Mucosa of rectum (tissue), 2 donors: ENCODE results near the gene ZBTB8B.
"Not testable (repeated sequence)": the region's sequence is repeated elsewhere in the genome, so short reads cannot be mapped to it uniquely, and the experiment has no call there.

ENCODE experiments used
- H3K27ac ChIP-seq, 2 donors: one replicate each; pipeline ENCODE4 v1.7.0; 2013; ENCODE audit warnings: inconsistent platforms in 2 of 2, low read depth in 2 of 2, low read length in 2 of 2
- H3K27me3 ChIP-seq, 2 donors: one replicate each; pipeline ENCODE4 v1.7.0; 2013; ENCODE audit warnings: low read length in 2 of 2; ENCODE audit not compliant: control insufficient read depth in 2 of 2, insufficient read depth in 2 of 2
- H3K36me3 ChIP-seq, 2 donors: one replicate each; pipeline ENCODE4 v1.7.0; 2013; ENCODE audit warnings: low read length in 2 of 2; ENCODE audit not compliant: control insufficient read depth in 2 of 2, insufficient read depth in 2 of 2
- H3K4me1 ChIP-seq, 2 donors: one replicate each; pipeline ENCODE4 v1.7.0; 2013; ENCODE audit warnings: low read length in 2 of 2, mild to moderate bottlenecking in 1 of 2; ENCODE audit not compliant: control insufficient read depth in 2 of 2, insufficient read depth in 2 of 2
- H3K4me3 ChIP-seq, 2 donors: one replicate each; pipeline ENCODE4 v1.7.0; 2013; ENCODE audit warnings: low read length in 2 of 2
- H3K9ac ChIP-seq, 2 donors: one replicate each; pipeline ENCODE4 v1.7.0; 2013; ENCODE audit warnings: low read length in 2 of 2, low read depth in 1 of 2, mild to moderate bottlenecking in 1 of 2
- H3K9me3 ChIP-seq, 2 donors: one replicate each; pipeline ENCODE4 v1.7.0; 2013; ENCODE audit warnings: low read length in 2 of 2; ENCODE audit not compliant: control insufficient read depth in 2 of 2
- donor health status: healthy.
- donor health status: Normal muscosa, but diverticular disease.

The ZBTB8B gene

DNA sequence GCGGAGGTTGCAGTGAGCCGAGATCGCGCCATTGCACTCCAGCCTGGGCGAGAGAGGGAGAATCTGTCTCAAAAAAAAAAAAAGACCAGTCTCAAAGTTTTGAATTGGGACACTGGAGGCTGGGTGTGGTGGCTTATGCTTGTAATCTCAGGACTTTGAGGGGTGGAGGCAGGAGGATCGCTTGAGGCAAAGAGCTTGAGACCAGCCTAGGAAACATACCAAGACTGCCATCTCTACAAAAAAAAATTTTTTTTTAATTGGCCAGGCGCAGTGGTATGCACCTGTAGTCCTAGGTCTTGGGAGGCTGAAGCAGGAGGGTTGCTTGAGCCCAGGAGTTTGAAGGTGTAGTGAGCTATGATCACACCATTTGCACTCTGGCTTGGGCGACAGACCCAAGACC is 3.9 kb downstream of the ZBTB8B start:
- no peaks in the 10 kb centered on the region for H3K36me3 ChIP-seq
- H3K27me3 ChIP-seq, result peaks cover 8 to 21% of the 10 kb centered on the region in 2 donors
- H3K4me3 ChIP-seq, result no peak overlapping the region
- no peaks in the 10 kb centered on the region for H3K9me3 ChIP-seq
- H3K9ac ChIP-seq, result no peak overlapping the region
- peaks cover 9 to 12% of the 10 kb centered on the region in 2 donors for H3K4me1 ChIP-seq
- H3K27ac ChIP-seq, result no peak overlapping the region

DNA sequence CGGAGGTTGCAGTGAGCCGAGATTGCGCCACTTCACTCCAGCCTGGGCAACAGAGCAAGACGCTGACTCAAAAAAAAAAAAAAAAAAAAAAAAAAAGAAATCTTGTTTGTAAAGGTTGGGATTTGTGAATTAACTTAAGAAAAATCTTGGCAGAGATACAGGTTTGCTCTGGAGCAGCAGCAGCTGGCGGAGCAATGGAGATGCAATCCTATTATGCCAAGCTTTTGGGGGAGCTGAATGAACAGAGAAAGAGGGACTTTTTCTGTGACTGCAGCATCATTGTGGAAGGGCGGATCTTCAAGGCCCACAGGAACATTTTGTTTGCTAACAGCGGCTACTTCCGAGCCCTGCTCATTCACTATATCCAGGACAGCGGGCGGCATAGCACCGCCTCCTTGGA is 5.6 kb downstream of the ZBTB8B start:
- Histone ChIP-seq H3K9ac (no peak overlapping the region), H3K9me3 (no peaks in the 10 kb centered on the region), H3K4me1 (no peaks in the 10 kb centered on the region), H3K36me3 (no peaks in the 10 kb centered on the region), H3K27me3 (peaks cover 3 to 8% of the 10 kb centered on the region in 2 donors), H3K4me3 (no peak overlapping the region), H3K27ac (no peak overlapping the region)

DNA sequence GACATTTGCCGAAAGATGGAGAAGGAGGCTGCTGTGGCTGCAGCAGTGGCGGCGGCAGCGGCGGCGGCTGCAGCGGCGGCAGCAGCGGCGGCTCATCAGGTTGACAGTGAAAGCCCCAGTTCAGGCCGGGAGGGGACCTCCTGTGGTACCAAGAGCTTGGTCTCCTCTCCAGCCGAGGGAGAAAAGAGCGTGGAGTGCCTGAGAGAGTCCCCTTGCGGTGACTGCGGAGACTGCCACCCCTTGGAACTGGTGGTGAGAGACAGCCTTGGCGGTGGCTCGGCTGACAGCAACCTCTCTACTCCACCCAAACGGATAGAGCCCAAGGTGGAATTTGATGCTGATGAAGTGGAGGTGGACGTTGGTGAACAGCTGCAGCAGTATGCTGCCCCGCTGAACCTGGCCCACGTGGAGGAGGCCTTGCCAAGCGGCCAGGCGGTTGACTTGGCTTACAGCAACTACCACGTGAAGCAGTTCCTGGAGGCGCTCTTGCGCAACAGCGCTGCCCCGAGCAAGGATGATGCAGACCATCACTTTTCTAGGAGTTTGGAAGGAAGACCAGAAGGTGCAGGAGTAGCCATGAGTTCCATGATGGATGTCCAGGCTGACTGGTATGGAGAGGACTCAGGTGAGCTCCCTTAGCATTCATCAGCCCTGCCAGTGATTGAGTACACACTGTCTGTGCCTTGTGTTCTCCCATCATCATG is 6.3 kb downstream of the ZBTB8B start:
- Histone ChIP-seq H3K36me3 (no peaks in the 10 kb centered on the region), H3K9ac (no peak overlapping the region), H3K9me3 (no peaks in the 10 kb centered on the region), H3K27ac (no peak overlapping the region), H3K4me1 (no peaks in the 10 kb centered on the region), H3K4me3 (no peak overlapping the region), H3K27me3 (peaks cover 0 to 2% of the 10 kb centered on the region in 2 donors)

DNA sequence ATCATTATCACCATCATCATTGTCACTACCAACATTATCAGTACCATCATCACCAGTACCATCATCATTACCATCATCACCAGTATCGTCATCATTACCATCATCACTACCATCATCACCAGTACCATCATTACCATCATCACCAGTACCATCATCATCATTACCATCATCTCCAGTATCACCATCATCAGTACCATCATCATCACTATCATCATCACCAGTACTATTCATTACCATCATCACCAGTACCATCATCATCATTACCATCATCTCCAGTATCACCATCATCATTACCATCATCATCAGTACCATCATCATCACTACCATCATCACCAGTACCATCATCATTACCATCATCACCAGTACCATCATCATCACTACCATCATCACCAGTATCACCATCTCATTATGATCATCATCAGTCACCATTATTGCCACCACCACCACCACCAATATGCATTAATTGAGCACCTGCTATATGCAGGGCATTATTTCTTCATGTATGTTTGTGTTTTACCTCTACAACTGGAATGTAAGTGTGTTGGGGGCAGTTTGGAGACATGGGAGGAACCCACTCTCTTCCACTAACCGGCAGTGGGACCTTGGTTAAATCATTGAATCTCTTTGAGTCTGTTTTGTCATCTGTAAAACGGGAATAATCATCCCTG is 7.0 kb downstream of the ZBTB8B start:
- no peaks in the 10 kb centered on the region for H3K27me3 ChIP-seq
- no peaks in the 10 kb centered on the region for H3K4me1 ChIP-seq

DNA sequence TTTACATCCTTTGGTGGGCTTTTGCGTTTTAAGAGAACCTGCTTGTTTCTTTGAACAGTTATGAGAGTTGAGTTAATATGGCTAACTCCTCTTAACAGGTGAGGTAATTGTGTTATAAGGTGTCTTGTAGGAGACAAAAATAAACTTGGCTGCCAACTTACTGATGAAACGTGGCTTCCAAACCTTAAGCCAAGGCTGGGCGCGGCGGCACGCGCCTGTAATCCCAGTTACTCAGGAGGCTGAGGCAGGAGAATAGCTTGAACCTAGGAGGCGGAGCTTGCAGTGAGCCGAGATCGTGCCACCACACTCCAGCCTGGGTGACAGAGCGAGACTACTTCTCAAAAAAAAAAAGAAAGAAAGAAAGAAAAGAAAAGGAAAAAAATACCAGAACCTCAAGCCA is 8.1 kb downstream of the ZBTB8B start:
- H3K4me1 ChIP-seq, H3K9me3 ChIP-seq, H3K27me3 ChIP-seq, H3K27ac ChIP-seq, H3K9ac ChIP-seq, H3K36me3 ChIP-seq, H3K4me3 ChIP-seq: not testable (repeated sequence)

More for the DNA sequence above, 7.0 kb downstream of the ZBTB8B start:
- Histone ChIP-seq H3K27ac (no peak overlapping the region), H3K9me3 (no peaks in the 10 kb centered on the region), H3K4me3 (no peak overlapping the region), H3K9ac (no peak overlapping the region), H3K36me3 (no peaks in the 10 kb centered on the region)

DNA sequence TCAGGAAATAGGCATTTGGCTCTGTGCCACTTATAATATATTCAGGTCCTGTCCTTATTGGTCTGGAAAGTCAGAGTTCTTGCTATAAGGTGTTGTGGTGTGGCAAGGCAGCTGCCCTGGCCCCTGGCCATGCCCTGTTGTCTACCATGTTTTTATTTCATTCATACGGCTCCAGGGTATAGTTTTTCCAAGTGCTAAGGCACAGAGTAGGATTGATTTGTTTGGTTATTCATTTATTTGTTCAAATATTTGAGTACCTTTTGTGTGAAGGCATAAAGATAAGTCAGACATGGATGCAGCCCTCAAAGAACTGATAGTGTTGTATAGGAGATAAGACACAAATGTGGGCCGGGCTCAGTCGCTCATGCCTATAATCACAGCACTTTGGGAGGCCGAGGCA is 10.1 kb downstream of the ZBTB8B start:
- no peaks in the 10 kb centered on the region for H3K9me3 ChIP-seq
- no peak overlapping the region for H3K4me3 ChIP-seq
- H3K36me3 ChIP-seq, result no peaks in the 10 kb centered on the region
- no peaks in the 10 kb centered on the region for H3K4me1 ChIP-seq
- H3K27me3 ChIP-seq, result no peaks in the 10 kb centered on the region
- H3K27ac ChIP-seq, result no peak overlapping the region
- H3K9ac ChIP-seq, result no peak overlapping the region

DNA sequence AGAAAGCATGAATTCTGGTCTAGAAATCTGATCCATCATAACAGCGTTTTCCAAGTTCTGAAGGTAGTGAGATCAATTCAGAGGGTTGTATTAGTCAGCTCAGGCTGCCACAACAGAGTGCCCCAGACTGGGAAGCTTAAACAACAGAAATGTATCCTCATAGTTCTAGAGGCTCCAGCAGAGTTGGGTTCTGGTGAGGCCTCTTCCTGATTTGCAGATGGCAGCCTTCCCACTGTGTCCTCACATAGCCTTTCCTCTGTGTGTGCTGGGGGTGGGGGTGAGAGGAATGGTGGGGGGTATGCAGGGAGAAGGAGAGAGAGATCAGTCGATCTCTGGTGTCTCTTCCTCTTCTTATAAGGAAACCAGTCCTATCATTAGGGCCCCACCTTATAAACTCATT is 15.1 kb downstream of the ZBTB8B start:
- no peak overlapping the region for H3K27ac ChIP-seq
- no peaks in the 10 kb centered on the region for H3K4me1 ChIP-seq
- H3K27me3 ChIP-seq, result no peaks in the 10 kb centered on the region
- H3K9ac ChIP-seq, result no peak overlapping the region
- no peak overlapping the region for H3K4me3 ChIP-seq
- H3K9me3 ChIP-seq, result no peaks in the 10 kb centered on the region
- no peaks in the 10 kb centered on the region for H3K36me3 ChIP-seq

DNA sequence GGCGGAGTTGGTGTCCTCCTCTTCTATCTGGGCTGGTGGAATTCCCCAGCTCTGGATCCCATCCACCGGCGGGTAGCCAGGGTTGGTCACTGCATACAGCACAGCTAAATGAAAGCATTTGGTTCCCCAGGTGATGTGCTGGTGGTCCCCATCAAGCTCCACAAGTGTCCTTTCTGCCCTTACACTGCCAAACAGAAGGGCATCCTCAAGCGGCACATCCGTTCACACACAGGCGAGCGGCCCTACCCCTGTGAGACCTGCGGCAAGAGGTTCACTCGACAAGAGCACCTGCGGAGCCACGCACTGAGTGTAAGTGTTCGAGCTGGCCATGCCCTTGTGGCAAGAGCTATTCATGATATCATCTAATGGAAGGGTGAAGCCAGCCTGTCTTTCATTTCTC is 15.9 kb downstream of the ZBTB8B start:
- H3K27ac ChIP-seq, result no peak overlapping the region
- no peaks in the 10 kb centered on the region for H3K4me1 ChIP-seq
- no peaks in the 10 kb centered on the region for H3K36me3 ChIP-seq
- H3K9me3 ChIP-seq, result no peaks in the 10 kb centered on the region
- no peak overlapping the region for H3K9ac ChIP-seq
- no peaks in the 10 kb centered on the region for H3K27me3 ChIP-seq
- H3K4me3 ChIP-seq, result no peak overlapping the region

DNA sequence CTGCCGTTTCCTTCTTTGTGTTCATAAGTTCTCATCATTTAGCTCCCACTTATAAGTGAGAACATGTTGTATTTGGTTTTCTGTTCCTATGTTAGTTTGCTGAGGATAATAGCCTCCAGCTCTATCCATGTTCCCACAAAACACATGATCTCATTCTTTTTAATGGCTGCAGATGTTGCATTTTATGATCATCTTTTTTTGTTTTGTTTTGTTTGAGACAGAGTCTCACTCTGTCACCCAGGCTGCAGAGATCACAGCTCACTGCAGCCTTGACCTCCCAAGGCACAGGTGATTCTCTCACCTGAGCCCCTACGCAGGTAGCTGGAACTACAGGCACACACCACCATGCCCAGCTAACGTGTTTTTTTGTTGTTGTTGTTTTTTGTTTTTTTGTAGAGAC is 16.9 kb downstream of the ZBTB8B start:
- H3K4me1 ChIP-seq, H3K4me3 ChIP-seq, H3K27ac ChIP-seq, H3K9ac ChIP-seq, H3K9me3 ChIP-seq, H3K36me3 ChIP-seq, H3K27me3 ChIP-seq: not testable (repeated sequence)

DNA sequence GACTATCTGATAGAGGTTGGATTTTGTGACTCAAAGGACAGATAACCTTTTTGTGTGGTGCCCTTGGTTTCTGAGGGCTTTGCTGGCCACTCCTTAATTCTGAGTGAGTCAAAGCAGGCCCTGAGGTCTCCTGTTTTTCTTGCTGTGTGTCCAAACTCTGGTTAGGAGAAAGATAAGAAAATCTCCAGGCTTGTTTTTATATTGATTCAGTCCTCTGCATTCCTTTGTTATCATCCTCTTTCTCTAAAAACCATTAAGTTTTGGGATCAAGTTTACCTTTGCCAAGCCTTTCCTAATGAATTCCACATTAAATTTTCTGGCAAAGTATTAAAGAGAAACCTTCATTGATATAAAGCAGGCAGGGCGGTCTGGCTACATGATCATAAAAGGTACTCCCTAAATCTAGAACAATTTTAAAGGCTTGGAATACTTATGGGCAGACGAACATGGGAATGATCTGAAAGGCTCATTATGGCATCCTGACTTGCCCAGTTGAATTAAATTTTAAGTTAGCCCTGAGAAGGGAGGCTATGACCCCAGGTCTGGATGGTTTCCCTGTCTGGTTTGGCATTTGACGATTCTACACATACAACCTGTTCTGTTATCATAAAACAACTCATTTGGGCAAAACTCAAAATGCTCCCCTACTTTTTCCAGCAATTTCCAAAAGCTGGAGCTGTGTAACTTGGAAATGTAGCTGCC is 20.8 kb downstream of the ZBTB8B start:
- no peaks in the 10 kb centered on the region for H3K27me3 ChIP-seq
- H3K4me3 ChIP-seq, result no peak overlapping the region
- no peak overlapping the region for H3K27ac ChIP-seq
- H3K36me3 ChIP-seq, result no peaks in the 10 kb centered on the region
- H3K9me3 ChIP-seq, result no peaks in the 10 kb centered on the region
- H3K4me1 ChIP-seq, result peaks cover 0 to 4% of the 10 kb centered on the region in 2 donors
- H3K9ac ChIP-seq, result no peak overlapping the region
